Gastrocnemius medialis (tissue), 4 donors: ENCODE results near the gene ITPK1.

Experiments
- CTCF ChIP-seq, 5 experiments: fragments of 450-650 bp in 3 of 5; fragments of 200-600 bp in 2 of 5; sonication (generic) in 2 of 5; IDR thresholded peaks in 4 of 5; conservative IDR thresholded peaks in 1 of 5; 1 replicate in 4 of 5; 2 replicates in 1 of 5; pipeline ENCODE4 v1.5.1; 2016 to 2019; ENCODE audit warnings: antibody characterized with exemption in 5 of 5, mild to moderate bottlenecking in 3 of 5, moderate library complexity in 3 of 5
- POLR2A ChIP-seq, 2 donors: fragments of 450-650 bp; IDR thresholded peaks; one replicate each; pipeline ENCODE4 v1.6.1; 2017; ENCODE audit warnings: antibody characterized with exemption in 2 of 2, mild to moderate bottlenecking in 2 of 2, moderate library complexity in 2 of 2

- no peak for TF ChIP-seq CTCF (IDR thresholded peaks at IDR 0.05 in 4 of 5, conservative IDR thresholded peaks at IDR 0.05 in 1 of 5)
- peak in 1 of 2 donors; percentile 16 for TF ChIP-seq POLR2A (IDR thresholded peaks at IDR 0.05)
These were observed 98.4 kb downstream of the ITPK1 start for GRCh38 chr14:93017301-93017797.
